ENCODE results near the gene AMBP. TPM values are rescaled to one million over a fixed set of nuclear protein-coding genes. Genes with fewer than 3 reads are reported as not detected.

The AMBP gene
- total and polyA plus RNA-seq, 2 donors (not counting 1 experiment from before 2014, with no cell fraction given) = not detected

DNA sequence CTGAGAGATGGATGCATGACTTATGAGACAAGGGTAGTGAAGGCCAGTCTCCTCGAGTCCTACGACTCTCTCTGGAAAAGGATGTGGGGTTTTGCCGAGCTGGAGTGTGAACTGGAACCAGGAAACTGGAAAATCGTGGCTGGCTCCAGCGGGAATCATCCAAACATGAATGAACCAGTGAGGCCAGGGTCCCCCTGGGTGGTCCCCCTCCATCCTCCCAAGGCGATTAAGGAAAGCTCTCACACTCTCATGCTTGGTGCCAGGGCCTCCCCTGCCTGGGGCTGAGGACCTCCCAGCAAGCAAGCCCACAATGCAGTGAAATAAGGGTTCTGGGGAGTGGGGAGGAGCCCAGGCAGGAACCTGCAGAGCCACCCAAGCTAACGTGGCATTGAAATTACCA, 9.6 kb upstream of the AMBP start:
- no peaks in the 10 kb centered on the region for H3K27me3 ChIP-seq (replicated peaks in 1 of 4; ENCODE audit: control extremely low read depth in 1 of 4, control insufficient read depth in 3 of 4, insufficient read depth in 4 of 4, low read length in 3 of 4)
- no peaks in the 10 kb centered on the region for H3K4me1 ChIP-seq (ENCODE audit: control insufficient read depth in 2 of 2, insufficient read depth in 2 of 2, low read length in 2 of 2)
- ATAC-seq (ENCODE audit: low read depth) (no peak), DNase-seq (no peak)
- H3K27ac ChIP-seq (ENCODE audit: low read length in 2 of 2) = no peak overlapping the region
- no peaks in the 10 kb centered on the region for H4K20me1 ChIP-seq (ENCODE audit: control insufficient read depth, insufficient read depth, low read length, poor library complexity, severe bottlenecking)
- POLR2A ChIA-PET = no interaction called here
- H3K4me1 Mint-ChIP-seq = no peaks in the 10 kb centered on the region
- no peaks in the 10 kb centered on the region for H3K36me3 ChIP-seq (replicated peaks in 1 of 2; ENCODE audit: control extremely low read depth in 1 of 2, control insufficient read depth in 1 of 2, extremely low read depth in 1 of 2, insufficient read depth in 2 of 2, low read length in 1 of 2)
- H3K9me3 ChIP-seq (ENCODE audit: control extremely low read depth in 1 of 3, control insufficient read depth in 2 of 3, insufficient read depth in 1 of 3, low read length in 2 of 3) = no peaks in the 10 kb centered on the region
- intact Hi-C loops (cut with micrococcal nuclease) = no loop called here
- TF ChIP-seq EZH2 (IDR thresholded peaks at IDR 0.05; ENCODE audit: borderline replicate concordance, insufficient read depth, low read depth, low read length, poor library complexity, severe bottlenecking) = no peak
- TF ChIP-seq, protein P1, sequence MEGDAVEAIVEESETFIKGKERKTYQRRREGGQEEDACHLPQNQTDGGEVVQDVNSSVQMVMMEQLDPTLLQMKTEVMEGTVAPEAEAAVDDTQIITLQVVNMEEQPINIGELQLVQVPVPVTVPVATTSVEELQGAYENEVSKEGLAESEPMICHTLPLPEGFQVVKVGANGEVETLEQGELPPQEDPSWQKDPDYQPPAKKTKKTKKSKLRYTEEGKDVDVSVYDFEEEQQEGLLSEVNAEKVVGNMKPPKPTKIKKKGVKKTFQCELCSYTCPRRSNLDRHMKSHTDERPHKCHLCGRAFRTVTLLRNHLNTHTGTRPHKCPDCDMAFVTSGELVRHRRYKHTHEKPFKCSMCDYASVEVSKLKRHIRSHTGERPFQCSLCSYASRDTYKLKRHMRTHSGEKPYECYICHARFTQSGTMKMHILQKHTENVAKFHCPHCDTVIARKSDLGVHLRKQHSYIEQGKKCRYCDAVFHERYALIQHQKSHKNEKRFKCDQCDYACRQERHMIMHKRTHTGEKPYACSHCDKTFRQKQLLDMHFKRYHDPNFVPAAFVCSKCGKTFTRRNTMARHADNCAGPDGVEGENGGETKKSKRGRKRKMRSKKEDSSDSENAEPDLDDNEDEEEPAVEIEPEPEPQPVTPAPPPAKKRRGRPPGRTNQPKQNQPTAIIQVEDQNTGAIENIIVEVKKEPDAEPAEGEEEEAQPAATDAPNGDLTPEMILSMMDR (IDR thresholded peaks at IDR 0.05) = no peak
- H3K27ac Mint-ChIP-seq = no peak overlapping the region
- H3K79me2 ChIP-seq (ENCODE audit: control insufficient read depth, insufficient read depth, low read length) = no peaks in the 10 kb centered on the region
- peaks cover 15% of the 10 kb centered on the region for H3K27me3 Mint-ChIP-seq
- no peaks in the 10 kb centered on the region for H3K9me3 Mint-ChIP-seq (ENCODE audit: insufficient read depth)
- WGBS (ENCODE audit: insufficient coverage) = 86% methylated on average over 3 of the region's 7 CpGs
- H3K4me3 ChIP-seq (ENCODE audit: control extremely low read depth in 1 of 5, extremely low read depth in 1 of 5, insufficient read depth in 1 of 5, low read depth in 2 of 5, low read length in 4 of 5) = no peak overlapping the region
- H3K4me2 ChIP-seq (replicated peaks; ENCODE audit: low read depth, low read length, poor library complexity, severe bottlenecking) = no peak overlapping the region
- no peak overlapping the region for H3K4me3 Mint-ChIP-seq
- no peak overlapping the region for H2AFZ ChIP-seq (ENCODE audit: insufficient read depth, low read depth, low read length, poor library complexity, severe bottlenecking)
- H3K9ac ChIP-seq (ENCODE audit: low read length) = no peak overlapping the region
- CTCF ChIA-PET = interaction anchor here (1.0 kb wide), 1 partner anchor 20 kb away, joined by 3 read pairs; no protein-coding TSS in a partner anchor

- Histone ChIP-seq H2AFZ (ENCODE audit: insufficient read depth, low read depth, low read length, poor library complexity, severe bottlenecking) (no peak overlapping the region), H3K27ac (ENCODE audit: low read length in 2 of 2) (no peak overlapping the region), H3K36me3 (replicated peaks in 1 of 2; ENCODE audit: control extremely low read depth in 1 of 2, control insufficient read depth in 1 of 2, extremely low read depth in 1 of 2, insufficient read depth in 2 of 2, low read length in 1 of 2) (no peaks in the 10 kb centered on the region), H4K20me1 (ENCODE audit: control insufficient read depth, insufficient read depth, low read length, poor library complexity, severe bottlenecking) (no peaks in the 10 kb centered on the region), H3K27me3 (replicated peaks in 1 of 4; ENCODE audit: control extremely low read depth in 1 of 4, control insufficient read depth in 3 of 4, insufficient read depth in 4 of 4, low read length in 3 of 4) (no peaks in the 10 kb centered on the region), H3K9me3 (ENCODE audit: control extremely low read depth in 1 of 3, control insufficient read depth in 2 of 3, insufficient read depth in 1 of 3, low read length in 2 of 3) (no peaks in the 10 kb centered on the region), H3K4me2 (replicated peaks; ENCODE audit: low read depth, low read length, poor library complexity, severe bottlenecking) (no peak overlapping the region), H3K9ac (ENCODE audit: low read length) (no peak overlapping the region), H3K4me3 (ENCODE audit: control extremely low read depth in 1 of 5, extremely low read depth in 1 of 5, insufficient read depth in 1 of 5, low read depth in 2 of 5, low read length in 4 of 5) (no peak overlapping the region), H3K79me2 (ENCODE audit: control insufficient read depth, insufficient read depth, low read length) (no peaks in the 10 kb centered on the region), H3K4me1 (ENCODE audit: control insufficient read depth in 2 of 2, insufficient read depth in 2 of 2, low read length in 2 of 2) (no peaks in the 10 kb centered on the region)
- Mint-ChIP-seq H3K4me1 (no peaks in the 10 kb centered on the region), H3K4me3 (no peak overlapping the region), H3K27me3 (peaks cover 19% of the 10 kb centered on the region), H3K9me3 (ENCODE audit: insufficient read depth) (no peaks in the 10 kb centered on the region), H3K27ac (no peak overlapping the region)
- DNase-seq (no peak), ATAC-seq (ENCODE audit: low read depth) (no peak)
- ChIA-PET CTCF (interaction anchor here (1.0 kb wide), 1 partner anchor 204 kb away, joined by 3 read pairs; no protein-coding TSS in a partner anchor), POLR2A (no interaction called here)
- WGBS (ENCODE audit: insufficient coverage) = 79% methylated on average over 3 of the region's 4 CpGs
- TF ChIP-seq EZH2 (IDR thresholded peaks at IDR 0.05; ENCODE audit: borderline replicate concordance, insufficient read depth, low read depth, low read length, poor library complexity, severe bottlenecking) = no peak
- TF ChIP-seq, protein P1 (IDR thresholded peaks at IDR 0.05) = no peak
- intact Hi-C loops (cut with micrococcal nuclease) = no loop called here
These were observed 8.5 kb upstream of the AMBP start for GRCh38 chr9:114086607-114087006.
